ENCODE data around the gene TBC1D7. TPM values are rescaled to one million over a fixed set of nuclear protein-coding genes. Genes with fewer than 3 reads are reported as not detected.
A peak's percentile ranks its signal among the peaks of the same experiment; 100 is the strongest.

TBC1D7 gene
- total and polyA plus RNA-seq, 5 experiments from 2014 or later, result 11.8 to 19.2 (median 17.1) TPM

- ATAC-seq, result no peak
- POLR2A ChIA-PET, result no interaction called here
- Mint-ChIP-seq H3K4me1 (peaks cover 0 to 9% (median 2%) of the 10 kb centered on the region in 4 donors), H3K27me3 (no peaks in the 10 kb centered on the region), H3K4me3 (no peak overlapping the region), H3K36me3 (no peaks in the 10 kb centered on the region), H3K27ac (no peak overlapping the region), H3K9me3 (no peaks in the 10 kb centered on the region)
- no peak for DNase-seq
These were observed 39.9 kb upstream of the TBC1D7 start for GRCh38 chr6:13368079-13368730.

GRCh38 chr6:13367396-13367795 is 39.1 kb upstream of the TBC1D7 start:
- Mint-ChIP-seq H3K36me3 (no peaks in the 10 kb centered on the region), H3K27ac (no peak overlapping the region), H3K4me1 (peaks cover 0 to 9% (median 2%) of the 10 kb centered on the region in 4 donors), H3K9me3 (no peaks in the 10 kb centered on the region), H3K27me3 (no peaks in the 10 kb centered on the region), H3K4me3 (no peak overlapping the region)
- POLR2A ChIA-PET, result no interaction called here
- ATAC-seq (no peak), DNase-seq (no peak)

- H3K27me3 Mint-ChIP-seq, result no peaks in the 10 kb centered on the region
- ATAC-seq (no peak), DNase-seq (no peak)
- H3K36me3 Mint-ChIP-seq, result no peaks in the 10 kb centered on the region
- no peaks in the 10 kb centered on the region for H3K9me3 Mint-ChIP-seq
- H3K4me1 Mint-ChIP-seq, result peaks cover 0 to 20% (median 2%) of the 10 kb centered on the region in 4 donors
- POLR2A ChIA-PET, result no interaction called here
- H3K4me3 Mint-ChIP-seq, result no peak overlapping the region
- no peak overlapping the region for H3K27ac Mint-ChIP-seq
These were observed 37.0 kb upstream of the TBC1D7 start for GRCh38 chr6:13365320-13365719.

- no peaks in the 10 kb centered on the region for H3K9me3 Mint-ChIP-seq
- no peak overlapping the region for H3K27ac Mint-ChIP-seq
- no peaks in the 10 kb centered on the region for H3K27me3 Mint-ChIP-seq
- peaks cover 0 to 25% (median 3%) of the 10 kb centered on the region in 4 donors for H3K4me1 Mint-ChIP-seq
- DNase-seq (no peak), ATAC-seq (no peak)
- POLR2A ChIA-PET, result no interaction called here
- H3K4me3 Mint-ChIP-seq, result no peak overlapping the region
- no peaks in the 10 kb centered on the region for H3K36me3 Mint-ChIP-seq
These were observed 36.5 kb upstream of the TBC1D7 start for GRCh38 chr6:13364842-13365241.

- no peak overlapping the region for H3K4me3 Mint-ChIP-seq
- no peaks in the 10 kb centered on the region for H3K27me3 Mint-ChIP-seq
- H3K36me3 Mint-ChIP-seq, result no peaks in the 10 kb centered on the region
- peaks cover 0 to 33% (median 5%) of the 10 kb centered on the region in 4 donors for H3K4me1 Mint-ChIP-seq
- DNase-seq (no peak), ATAC-seq (no peak)
- POLR2A ChIA-PET, result no interaction called here
- H3K9me3 Mint-ChIP-seq, result no peaks in the 10 kb centered on the region
- no peak overlapping the region for H3K27ac Mint-ChIP-seq
These were observed 34.1 kb upstream of the TBC1D7 start for GRCh38 chr6:13362412-13362811.

GRCh38 chr6:13360671-13361540 is 32.6 kb upstream of the TBC1D7 start:
- H3K27ac Mint-ChIP-seq, result peak overlapping the region in 1 of 10 donors; percentile 65
- no peak for DNase-seq
- no peak overlapping the region for H3K4me3 Mint-ChIP-seq
- no peaks in the 10 kb centered on the region for H3K36me3 Mint-ChIP-seq
- H3K4me1 Mint-ChIP-seq, result peaks cover 12 to 48% (median 15%) of the 10 kb centered on the region in 4 donors
- H3K9me3 Mint-ChIP-seq, result no peaks in the 10 kb centered on the region
- H3K27me3 Mint-ChIP-seq, result no peaks in the 10 kb centered on the region
- POLR2A ChIA-PET, result no interaction called here
- no peak for ATAC-seq

GRCh38 chr6:13359287-13359686 is 30.9 kb upstream of the TBC1D7 start:
- H3K4me1 Mint-ChIP-seq, result peaks cover 28 to 64% (median 30%) of the 10 kb centered on the region in 4 donors

GRCh38 chr6:13358511-13358910 is 30.2 kb upstream of the TBC1D7 start:
- Mint-ChIP-seq H3K4me1 (peaks cover 32 to 64% (median 37%) of the 10 kb centered on the region in 4 donors), H3K9me3 (no peaks in the 10 kb centered on the region), H3K27me3 (no peaks in the 10 kb centered on the region), H3K27ac (no peak overlapping the region), H3K4me3 (no peak overlapping the region), H3K36me3 (no peaks in the 10 kb centered on the region)
- POLR2A ChIA-PET, result interaction anchor here (0.6 kb wide), 1 partner anchor 30 kb away, joined by 3 read pairs; the partner anchor contains the start of gene TBC1D7
- no peak for ATAC-seq
- no peak for DNase-seq

More at GRCh38 chr6:13359287-13359686, 30.9 kb upstream of the TBC1D7 start:
- H3K36me3 Mint-ChIP-seq, result no peaks in the 10 kb centered on the region
- POLR2A ChIA-PET, result no interaction called here
- H3K9me3 Mint-ChIP-seq, result no peaks in the 10 kb centered on the region
- H3K27me3 Mint-ChIP-seq, result no peaks in the 10 kb centered on the region
- H3K4me3 Mint-ChIP-seq, result no peak overlapping the region
- H3K27ac Mint-ChIP-seq, result no peak overlapping the region
- ATAC-seq, result no peak
- DNase-seq, result no peak

GRCh38 chr6:13357551-13358075 is 29.3 kb upstream of the TBC1D7 start:
- no peaks in the 10 kb centered on the region for H3K27me3 Mint-ChIP-seq
- no peak for DNase-seq
- H3K4me3 Mint-ChIP-seq, result peak overlapping the region in 1 of 10 donors; percentile 11
- no peaks in the 10 kb centered on the region for H3K9me3 Mint-ChIP-seq
- H3K36me3 Mint-ChIP-seq, result no peaks in the 10 kb centered on the region
- POLR2A ChIA-PET, result interaction anchor here (0.7 kb wide), 1 partner anchor 50 kb away, joined by 4 read pairs; no protein-coding TSS in a partner anchor
- ATAC-seq, result no peak
- H3K4me1 Mint-ChIP-seq, result peaks cover 33 to 67% (median 40%) of the 10 kb centered on the region in 4 donors
- peak overlapping the region in 3 of 10 donors; percentile 31 to 83 (median 43) for H3K27ac Mint-ChIP-seq

- Mint-ChIP-seq H3K4me1 (peaks cover 33 to 65% (median 40%) of the 10 kb centered on the region in 4 donors), H3K4me3 (peak overlapping the region; percentile 62 to 93 (median 85)), H3K27ac (peak overlapping the region; percentile 83 to 93 (median 90)), H3K36me3 (no peaks in the 10 kb centered on the region), H3K27me3 (no peaks in the 10 kb centered on the region), H3K9me3 (no peaks in the 10 kb centered on the region)
- DNase-seq, result peak in 5 of 10 donors; percentile 9 to 71 (median 48)
- POLR2A ChIA-PET, result interaction anchor here (0.8 to 1.4 kb wide), 3 partner anchors 131 to 259 kb away, joined by 3 to 5 read pairs (median 4); partner anchors contain the start of genes GFOD1, NOL7 and SIRT5
- peak; percentile 90 to 97 for ATAC-seq
These were observed 27.9 kb upstream of the TBC1D7 start for GRCh38 chr6:13355999-13356785.

GRCh38 chr6:13355043-13355945 is 27.0 kb upstream of the TBC1D7 start:
- POLR2A ChIA-PET, result interaction anchor here (1.2 to 1.7 kb wide), 3 partner anchors 27 to 260 kb away, joined by 4 to 7 read pairs (median 5); partner anchors contain the start of genes NOL7, SIRT5 and TBC1D7
- Mint-ChIP-seq H3K36me3 (no peaks in the 10 kb centered on the region), H3K4me1 (peaks cover 33 to 56% (median 40%) of the 10 kb centered on the region in 4 donors), H3K9me3 (no peaks in the 10 kb centered on the region), H3K4me3 (peak overlapping the region; percentile 62 to 93 (median 85)), H3K27ac (peak overlapping the region; percentile 83 to 93 (median 90)), H3K27me3 (no peaks in the 10 kb centered on the region)
- peak; percentile 56 to 75 for ATAC-seq
- peak in 4 of 10 donors; percentile 17 to 43 (median 20) for DNase-seq
